ENCODE measurements around the gene OLIG1.

The OLIG1 gene

DNA sequence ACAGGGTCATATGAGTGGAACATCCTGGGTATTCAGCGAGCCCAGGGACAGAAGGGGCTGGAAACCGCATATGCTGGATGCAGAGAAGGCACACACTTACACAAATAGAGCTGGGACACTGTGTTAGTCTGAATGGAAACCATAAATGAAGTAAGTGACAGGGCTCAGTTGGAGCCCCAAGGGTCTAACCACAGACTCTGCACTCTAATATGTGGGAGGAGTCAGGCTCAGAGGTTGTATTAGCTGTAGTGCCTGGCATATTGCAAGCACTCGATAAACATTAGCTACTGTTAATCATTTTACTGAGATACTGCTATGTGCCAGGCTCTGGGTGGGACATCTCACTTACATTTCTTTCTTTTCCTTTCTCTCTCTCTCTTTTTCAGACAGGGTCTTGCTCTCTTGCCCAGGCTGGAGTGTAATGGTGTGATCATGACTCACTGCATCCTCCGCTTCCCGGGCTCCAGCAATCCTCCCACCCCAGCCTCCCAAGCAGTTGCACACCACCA lies 6.5 kb upstream of the OLIG1 start:
- DNase-seq (ENCODE audit: low read depth in 2 of 2, low spot score in 1 of 2): no peak

DNA sequence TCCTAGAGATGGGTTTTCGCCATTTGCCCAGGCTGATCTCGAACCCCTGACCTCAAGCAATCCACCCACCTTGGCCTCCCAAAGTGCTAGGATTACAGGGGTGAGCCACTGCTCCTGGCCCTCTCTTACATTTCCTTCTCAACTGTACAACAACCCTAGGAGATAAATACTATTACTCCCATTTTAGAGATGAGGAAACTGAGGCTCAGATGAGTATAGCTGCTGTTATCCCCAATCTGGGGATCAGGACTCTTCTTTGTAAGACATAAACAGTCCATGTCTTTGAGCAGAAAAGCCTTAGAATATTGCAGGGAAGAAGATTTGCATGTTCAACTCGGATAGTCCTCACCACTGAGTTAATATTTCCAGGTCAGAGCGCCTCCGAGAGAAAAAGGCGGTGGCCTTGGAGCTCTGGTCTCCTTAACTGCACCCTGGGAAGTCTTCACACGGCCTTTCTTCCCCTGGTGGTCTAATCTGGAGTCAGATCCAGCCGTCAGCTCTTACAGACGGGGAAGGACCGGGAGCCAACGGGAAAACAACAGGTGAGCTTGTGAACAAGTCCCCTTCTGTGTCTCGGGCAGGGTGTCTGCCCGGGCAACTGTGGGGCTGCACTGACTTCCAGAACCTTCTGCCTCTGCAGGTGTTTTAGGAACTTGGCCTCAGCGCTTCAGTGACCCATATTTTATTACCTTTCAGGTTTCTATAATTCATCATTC lies 5.9 kb upstream of the OLIG1 start:
- DNase-seq (ENCODE audit: low read depth in 2 of 2, low spot score in 1 of 2): no peak

DNA sequence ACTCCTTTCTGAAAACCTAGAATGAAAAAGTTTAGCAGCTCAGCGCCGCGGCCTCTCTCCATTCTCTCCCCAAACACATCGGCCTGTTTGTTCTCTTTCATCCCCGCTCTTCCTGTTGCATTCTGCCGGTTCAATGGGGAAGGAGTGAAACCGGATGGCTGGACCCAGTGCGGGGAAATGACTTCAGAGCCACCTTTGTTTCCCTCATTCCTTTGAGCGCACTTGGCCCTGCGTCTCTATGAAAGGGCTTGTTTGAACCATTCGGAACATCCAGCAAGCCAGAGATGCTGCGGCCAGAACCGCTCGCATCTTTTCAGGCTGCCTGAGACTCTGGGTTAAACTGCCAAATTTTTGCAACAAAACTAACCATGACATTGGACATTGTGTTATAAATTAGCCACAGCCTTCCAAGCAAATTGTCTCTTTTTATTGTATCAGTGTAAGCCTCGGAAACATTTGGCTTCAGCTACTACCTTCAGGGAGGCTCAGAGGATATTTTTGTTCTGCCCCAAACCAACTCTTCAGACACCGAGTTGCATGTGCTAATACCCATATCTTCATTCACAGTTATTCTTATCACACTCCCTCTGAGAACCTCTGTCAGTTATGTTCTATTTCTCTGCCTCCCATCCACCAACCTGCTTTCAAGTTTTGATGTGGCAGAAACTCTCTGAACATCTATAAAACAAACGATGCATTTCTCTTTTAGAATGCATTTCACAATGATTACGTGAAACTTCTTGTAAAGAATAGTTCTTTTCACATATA lies 5.1 kb upstream of the OLIG1 start:
- DNase-seq (ENCODE audit: low read depth in 2 of 2, low spot score in 1 of 2): no peak

DNA sequence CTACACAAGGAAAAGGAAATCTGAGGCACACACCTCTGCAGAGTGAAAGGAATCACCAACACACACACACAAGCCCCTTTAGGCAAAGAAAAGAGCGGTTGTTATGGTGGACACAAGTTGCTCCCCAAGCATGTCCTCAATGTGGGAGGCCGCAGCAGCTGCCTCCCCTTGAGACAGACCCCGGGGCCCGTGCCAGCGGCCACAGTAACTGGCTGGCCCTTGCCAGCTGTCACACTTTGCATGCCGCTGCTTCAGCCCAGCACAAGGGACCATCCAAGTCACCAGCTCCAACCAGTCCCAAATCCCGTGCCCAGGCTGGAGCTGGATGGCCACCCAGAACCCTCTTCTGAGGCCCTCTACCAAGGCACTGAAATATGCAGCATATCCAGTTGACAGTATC lies 2.9 kb upstream of the OLIG1 start:
- DNase-seq (ENCODE audit: low read depth in 2 of 2, low spot score in 1 of 2): no peak

DNA sequence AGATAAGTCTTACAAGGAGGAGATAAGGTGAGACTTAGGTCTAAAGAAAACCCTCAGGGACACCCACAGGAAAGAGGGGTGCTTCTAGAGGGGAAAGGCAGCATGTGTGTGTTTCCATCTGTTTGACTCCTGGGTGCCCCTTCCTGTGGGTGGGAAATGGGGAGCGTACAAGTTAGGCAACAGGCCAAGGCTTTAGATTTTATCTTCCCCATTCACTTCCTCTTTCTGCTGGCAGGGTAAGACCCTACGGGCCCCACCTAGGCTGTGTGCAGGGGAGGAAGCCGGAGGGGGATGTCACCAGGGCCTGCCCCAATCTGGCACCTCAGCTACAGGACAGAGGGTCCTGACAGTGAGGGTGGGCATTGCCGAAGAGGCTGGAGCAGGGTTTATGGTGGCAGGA lies 2.5 kb upstream of the OLIG1 start:
- DNase-seq (ENCODE audit: low read depth in 2 of 2, low spot score in 1 of 2): no peak

DNA sequence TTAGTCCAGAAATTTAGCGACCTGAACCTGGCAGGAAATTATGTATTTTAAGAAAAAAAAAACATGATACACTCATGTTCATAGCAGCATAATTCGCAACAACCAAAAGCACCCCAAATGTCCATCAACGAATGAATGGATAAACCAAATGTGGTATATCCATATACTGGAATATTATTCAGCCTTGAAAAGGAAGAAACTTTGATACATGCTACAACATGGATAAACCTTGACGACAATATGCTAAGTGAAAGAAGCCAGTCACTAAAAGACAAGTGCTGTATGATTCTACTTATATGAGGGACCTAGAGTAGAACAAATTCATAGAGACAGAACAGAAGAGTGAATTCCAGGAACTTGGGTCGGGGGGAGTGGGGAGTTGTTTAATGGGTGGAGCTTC lies 698 bp upstream of the OLIG1 start:
- no peak for DNase-seq (ENCODE audit: low read depth in 2 of 2, low spot score in 1 of 2)

DNA sequence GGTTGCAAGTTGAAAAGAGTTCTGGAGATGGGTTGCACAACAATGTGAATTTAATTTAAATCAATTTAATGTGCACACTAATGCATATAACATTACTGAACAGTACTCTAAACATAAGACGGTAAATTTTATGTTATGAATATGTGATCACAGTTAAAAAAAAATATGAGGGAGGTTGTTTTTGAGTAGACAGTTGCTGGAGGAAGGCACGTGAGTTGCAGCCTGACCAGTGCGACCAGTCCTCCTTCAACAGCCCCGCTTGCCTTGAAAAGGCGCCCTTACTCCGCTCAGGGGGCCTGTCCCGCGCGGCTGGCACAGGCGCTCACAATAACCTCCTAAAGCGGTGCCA lies 322 bp upstream of the OLIG1 start:
- no peak for DNase-seq (ENCODE audit: low read depth in 2 of 2, low spot score in 1 of 2)

DNA sequence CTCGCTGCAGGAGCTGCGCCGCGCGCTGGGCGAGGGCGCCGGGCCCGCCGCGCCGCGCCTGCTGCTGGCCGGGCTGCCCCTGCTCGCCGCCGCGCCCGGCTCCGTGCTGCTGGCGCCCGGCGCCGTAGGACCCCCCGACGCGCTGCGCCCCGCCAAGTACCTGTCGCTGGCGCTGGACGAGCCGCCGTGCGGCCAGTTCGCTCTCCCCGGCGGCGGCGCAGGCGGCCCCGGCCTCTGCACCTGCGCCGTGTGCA lies 730 bp downstream of the OLIG1 start:
- DNase-seq (ENCODE audit: low read depth in 2 of 2, low spot score in 1 of 2): no peak

DNA sequence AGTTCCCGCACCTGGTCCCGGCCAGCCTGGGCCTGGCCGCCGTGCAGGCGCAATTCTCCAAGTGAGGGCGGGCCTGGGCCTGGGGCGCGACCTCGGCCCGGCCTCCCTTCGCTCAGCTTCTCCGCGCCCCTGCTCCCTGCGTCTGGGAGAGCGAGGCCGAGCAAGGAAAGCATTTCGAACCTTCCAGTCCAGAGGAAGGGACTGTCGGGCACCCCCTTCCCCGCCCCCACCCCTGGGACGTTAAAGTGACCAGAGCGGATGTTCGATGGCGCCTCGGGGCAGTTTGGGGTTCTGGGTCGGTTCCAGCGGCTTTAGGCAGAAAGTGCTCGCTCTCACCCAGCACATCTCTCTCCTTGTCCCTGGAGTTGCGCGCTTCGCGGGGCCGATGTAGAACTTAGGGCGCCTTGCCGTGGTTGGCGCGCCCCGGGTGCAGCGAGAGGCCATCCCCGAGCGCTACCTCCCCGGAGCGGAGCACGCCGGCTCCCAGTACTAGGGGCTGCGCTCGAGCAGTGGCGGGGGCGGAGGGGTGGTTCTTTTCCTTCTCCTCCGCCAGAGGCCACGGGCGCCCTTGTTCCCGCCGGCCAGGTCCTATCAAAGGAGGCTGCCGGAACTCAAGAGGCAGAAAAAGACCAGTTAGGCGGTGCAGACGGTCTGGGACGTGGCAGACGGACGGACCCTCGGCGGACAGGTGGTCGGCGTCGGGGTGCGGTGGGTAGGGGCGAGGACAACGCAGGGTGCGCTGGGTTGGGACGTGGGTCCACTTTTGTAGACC lies 1.2 kb downstream of the OLIG1 start:
- no peak for DNase-seq (ENCODE audit: low read depth in 2 of 2, low spot score in 1 of 2)

DNA sequence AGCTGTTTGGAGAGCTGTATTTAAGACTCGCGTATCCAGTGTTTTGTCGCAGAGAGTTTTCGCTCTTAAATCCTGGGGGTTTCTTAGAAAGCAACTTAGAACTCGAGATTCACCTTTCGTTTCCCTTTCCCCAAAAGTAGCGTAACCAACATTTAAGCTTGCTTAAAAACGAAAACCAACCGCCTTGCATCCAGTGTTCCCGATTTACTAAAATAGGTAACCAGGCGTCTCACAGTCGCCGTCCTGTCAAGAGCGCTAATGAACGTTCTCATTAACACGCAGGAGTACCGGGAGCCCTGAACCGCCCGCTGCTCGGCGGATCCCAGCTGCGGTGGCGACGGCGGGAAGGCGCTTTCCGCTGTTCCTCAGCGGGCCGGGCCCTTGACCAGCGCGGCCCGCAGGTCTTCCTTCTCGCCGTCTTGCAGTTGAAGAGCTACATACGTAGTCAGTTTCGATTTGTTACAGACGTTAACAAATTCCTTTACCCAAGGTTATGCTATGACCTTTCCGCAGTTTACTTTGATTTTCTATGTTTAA lies 1.9 kb downstream of the OLIG1 start:
- DNase-seq (ENCODE audit: low read depth in 2 of 2, low spot score in 1 of 2): no peak

DNA sequence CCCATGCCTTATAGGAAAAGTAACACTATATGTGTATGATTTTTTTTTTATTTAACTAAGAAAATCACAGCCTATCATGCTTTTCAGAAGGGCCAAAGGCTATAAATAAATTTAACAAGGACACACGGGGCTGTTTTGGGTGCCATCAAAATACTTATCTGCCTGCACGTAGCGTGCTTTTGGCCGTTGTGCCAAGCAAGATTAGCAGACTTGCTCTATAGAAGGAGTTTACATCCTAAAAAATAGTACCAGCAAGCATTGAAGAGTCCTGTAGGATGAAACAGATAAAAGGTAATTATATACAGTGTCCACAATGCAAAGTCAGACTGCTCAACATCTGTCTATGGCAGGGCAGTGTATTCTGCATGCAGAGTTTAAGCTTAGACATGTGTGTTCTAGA lies 3.7 kb downstream of the OLIG1 start:
- no peak for DNase-seq (ENCODE audit: low read depth in 2 of 2, low spot score in 1 of 2)

DNA sequence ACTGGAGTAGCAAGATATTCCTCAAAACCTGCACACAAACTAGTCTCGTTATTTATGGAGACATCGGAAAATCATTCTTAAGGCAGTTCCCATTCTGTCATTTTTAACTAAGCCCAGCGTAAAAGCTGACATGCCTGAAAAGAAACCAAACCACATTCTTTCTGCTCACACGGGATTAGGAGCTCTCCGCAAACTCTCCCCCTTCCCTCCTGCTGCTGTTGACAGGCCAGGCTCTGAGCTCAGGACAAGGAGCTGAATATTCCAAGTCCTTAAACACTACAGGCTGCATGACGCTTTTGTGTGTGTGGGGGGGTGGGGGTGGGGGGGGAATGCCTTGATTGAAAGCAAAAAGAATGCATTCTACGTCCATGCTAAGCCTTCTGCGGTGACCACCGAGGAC lies 5.2 kb downstream of the OLIG1 start:
- no peak for DNase-seq (ENCODE audit: low read depth in 2 of 2, low spot score in 1 of 2)

DNA sequence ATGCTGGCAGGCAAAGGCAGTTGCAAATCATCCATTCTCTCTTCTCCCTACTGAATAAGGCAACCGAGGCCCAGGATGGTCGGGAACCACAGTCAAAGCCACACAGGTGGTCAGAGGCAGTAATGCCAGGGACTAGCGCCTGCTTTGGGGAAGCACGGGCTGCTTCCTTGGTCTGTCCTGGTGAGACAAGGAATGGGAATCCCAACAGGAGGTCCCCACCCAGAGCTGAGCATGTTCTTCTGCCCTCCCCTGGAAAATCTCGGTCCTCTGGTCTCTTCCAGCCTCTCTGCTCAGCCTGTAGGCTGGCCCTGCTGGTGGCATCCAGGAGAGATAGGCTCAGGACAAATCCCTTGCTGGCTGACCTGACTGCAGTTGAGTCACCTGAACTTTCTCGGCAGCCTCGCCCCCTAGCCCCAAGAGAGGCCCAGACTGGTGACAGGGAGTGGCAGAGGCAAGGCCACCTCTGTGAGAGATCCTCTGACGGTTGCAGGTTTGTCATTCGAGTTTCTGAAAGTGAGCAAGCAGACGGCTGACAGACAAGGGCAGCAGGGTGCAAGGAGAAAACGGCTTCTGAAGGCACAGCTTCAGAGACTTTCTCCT lies 5.8 kb downstream of the OLIG1 start:
- no peak for DNase-seq (ENCODE audit: low read depth in 2 of 2, low spot score in 1 of 2)

DNA sequence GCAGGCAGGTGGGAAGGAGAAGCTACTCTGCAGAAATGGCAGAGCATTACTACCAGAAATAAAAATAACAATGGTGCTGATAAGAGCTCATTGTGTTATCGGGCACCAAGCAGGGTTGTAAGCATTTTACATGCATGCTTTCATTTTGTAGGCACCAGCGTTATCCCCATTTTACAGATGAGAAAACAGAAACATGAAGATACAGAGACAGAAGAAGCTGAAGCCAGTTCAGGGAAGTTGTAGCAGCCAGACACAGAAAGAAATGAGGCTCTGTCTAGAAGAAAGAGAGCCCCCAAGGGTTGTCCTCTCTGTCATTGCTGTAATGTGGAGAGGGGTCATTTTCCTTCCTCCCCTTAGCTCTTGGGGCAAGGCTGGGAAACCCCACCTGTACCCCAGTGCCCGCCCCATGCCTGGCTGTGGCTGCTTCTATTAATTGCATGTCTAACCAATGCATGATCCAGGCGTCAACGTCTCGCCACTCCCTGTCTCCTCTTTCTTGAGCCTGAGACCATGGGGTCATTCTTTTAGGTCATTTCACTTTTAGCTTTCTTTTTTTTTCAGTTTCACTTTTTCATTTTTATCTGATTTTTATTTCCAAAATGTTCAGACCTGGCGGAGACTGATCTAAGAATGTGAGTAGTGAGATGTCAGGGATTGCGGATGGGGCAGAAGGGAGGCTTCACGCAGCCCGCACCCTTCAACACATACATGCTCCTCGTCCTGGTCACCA lies 6.8 kb downstream of the OLIG1 start:
- no peak for DNase-seq (ENCODE audit: low read depth in 2 of 2, low spot score in 1 of 2)

DNA sequence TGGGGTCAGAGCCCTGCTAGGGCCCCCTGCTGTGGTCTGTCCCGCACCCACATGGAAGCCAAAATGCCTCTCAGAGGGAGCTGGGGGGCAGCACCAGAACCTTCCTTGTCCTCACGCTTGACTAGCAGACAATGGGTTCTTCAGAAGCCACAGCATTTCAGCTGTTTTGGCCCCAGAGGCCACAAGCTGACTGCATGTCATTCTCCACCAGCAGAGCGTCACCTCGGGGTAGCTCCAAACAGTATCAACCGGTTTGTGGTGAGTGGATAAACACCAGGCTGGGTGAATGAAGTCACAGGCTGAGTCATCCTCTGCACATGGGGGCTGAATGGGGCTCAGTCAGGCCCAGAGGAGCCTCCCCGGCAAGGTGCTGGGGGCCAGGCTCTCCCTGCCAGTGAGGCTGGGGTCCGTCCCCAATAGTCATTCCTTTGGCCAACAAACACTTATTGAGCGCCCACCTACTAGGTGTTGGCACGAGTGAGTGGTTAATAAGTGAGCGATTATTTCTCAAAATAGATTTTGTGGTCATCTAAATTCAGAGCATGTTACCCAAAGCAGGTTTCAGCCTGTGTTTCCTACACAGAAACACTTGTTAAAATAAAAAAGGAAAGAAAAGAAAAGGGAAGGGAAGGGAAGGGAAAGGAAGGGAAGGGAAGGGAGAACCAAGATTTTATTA lies 9.1 kb downstream of the OLIG1 start:
- DNase-seq (ENCODE audit: low read depth in 2 of 2, low spot score in 1 of 2): no peak

DNA sequence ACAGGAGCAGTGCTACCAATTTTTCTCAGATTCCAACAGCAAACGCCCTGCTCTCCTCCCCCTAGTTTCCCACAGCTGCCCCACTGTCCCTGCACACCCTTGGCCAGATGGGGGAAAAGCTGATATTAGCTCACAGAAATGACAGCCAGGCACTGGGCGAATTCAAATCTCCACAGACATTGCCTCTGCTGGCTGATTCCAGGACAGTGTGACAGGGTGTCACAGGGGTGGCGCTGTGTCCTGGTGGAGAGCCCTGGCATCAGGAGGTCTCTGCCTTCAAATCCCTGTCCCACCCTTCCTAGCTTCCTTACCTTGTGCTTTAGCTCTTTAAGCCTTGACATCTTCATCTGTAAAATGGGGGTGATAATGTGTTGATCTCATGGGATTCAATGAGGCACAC lies 10.4 kb downstream of the OLIG1 start:
- no peak for DNase-seq (ENCODE audit: low read depth in 2 of 2, low spot score in 1 of 2)

DNA sequence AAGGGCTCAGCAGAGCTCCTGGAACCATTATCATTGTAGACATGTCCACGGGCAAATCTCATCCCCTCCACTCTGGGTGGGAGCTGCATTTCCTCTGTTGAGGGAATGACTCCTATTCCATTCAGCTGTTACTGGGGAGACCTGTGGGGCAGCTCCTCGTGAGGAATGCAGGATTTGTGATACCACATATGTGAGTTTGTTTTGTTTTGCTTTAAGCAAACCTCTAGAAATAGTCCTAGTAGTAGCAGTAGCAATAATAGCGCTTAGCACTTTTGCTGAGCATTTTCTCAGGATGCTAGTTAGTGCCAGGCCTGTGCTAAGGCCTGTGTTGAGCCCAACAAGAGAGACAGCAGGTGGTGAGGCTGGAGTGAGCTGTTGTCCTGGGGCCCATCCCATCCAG lies 10.8 kb downstream of the OLIG1 start:
- DNase-seq (ENCODE audit: low read depth in 2 of 2, low spot score in 1 of 2): no peak

DNA sequence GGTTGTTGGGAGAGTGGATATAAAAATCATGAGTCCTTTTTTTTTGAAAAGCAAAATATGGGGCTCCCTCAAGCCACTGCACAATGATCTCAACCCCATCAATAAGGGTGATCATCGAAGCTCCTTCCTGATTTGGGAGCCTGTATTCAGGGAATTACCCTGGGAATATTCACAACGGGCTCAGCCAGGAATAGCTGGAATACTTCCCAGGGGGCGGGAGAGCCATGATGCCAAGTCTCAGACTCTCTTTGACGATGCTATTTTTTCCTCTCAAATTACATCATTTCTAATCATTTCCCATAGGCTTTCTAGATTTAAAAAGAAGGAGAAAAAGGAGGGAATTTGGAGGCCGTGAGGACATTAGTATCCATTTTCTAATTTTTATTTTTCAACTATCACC lies 18.4 kb downstream of the OLIG1 start:
- no peak for DNase-seq (ENCODE audit: low read depth in 2 of 2, low spot score in 1 of 2)

DNA sequence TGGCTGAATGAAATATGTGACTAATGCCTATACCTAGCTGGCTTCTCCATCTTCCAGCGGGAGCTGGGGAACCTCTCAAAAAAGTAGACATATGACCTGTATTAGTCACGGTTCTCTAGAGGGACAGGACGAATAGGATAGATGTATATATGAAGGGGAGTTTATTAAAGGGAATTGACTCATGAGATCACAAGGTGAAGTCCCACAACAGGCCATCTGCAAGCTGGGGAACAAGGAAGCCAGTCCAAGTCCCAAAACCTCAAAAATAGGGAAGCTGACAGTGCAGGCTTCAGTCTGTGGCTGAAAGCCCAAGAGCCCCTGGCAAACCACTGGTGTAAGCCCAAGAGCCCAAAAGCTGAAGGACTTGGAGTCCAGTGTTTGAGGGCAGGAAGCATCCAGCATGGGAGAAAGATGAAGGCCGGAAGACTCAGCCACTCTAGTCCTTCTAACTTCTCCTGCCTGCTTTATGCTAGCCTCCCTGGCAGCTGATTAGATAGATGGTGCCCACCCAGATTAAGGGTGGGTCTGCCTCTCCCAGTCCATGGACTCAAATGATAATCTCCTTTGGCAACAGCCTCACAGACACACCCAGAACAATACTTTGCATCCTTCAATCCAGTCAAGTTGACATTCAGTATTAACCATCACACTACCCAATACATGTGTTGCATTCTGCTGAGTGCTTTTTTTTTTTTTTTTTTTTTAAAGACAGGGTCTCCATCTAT lies 19.6 kb downstream of the OLIG1 start:
- no peak for DNase-seq (ENCODE audit: low read depth in 2 of 2, low spot score in 1 of 2)

DNA sequence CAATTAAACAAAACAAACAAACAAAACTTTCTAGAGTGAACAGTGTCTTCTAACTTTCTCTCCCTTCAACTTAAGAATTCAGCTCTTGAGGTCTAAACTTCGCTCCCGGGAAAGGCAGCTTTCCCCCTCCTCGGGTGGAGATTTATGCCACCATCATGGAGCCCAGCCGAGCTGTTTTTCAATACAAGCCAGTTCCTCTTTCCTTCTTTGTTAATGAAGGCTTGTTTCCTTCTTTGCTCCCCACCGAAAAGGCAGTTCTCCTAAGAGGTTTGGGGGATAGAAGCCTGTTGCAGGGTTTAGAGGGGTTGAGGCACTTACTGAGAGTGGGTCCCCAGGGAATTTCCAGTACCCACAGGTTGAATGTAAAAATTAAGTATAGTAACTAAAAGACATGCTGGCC lies 26.5 kb downstream of the OLIG1 start:
- no peak for DNase-seq (ENCODE audit: low read depth in 2 of 2, low spot score in 1 of 2)
